NCI-H2171 (cell line): ENCODE data around the gene TMEM229B.
A peak's percentile ranks its signal among the peaks of the same experiment; 100 is the strongest.

Source experiments
- DNase-seq: peaks from one replicate; lab custom pipeline; 2025; lab: John Stamatoyannopoulos, UW

Gene TMEM229B

GRCh38 chr14:67515386-67516079 lies 27.0 kb upstream of the TMEM229B start:
- DNase-seq = no peak

- DNase-seq = peak; percentile 24
Observed at GRCh38 chr14:67514650-67515385, 26.3 kb upstream of the TMEM229B start.

DNA sequence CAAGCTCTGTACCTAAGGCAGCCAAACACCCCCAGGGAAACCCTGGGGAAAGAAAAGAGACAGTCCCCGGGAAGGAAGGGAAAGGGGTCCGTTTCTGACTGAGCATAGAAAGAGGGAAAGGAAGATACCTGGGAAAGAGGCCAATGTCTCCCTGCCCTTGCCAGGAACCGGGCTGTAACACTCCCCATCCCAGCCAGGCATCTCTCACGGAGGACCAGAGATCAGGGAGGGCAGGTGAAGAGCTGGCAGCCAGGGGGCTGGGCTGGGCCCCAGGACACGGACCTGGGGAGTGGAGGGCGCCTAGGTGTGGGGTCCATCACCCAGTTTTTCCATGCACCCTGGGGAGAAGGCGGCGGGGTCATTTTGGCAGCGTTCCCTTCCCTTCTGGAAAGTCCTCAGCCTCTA lies 25.7 kb upstream of the TMEM229B start:
- no peak for DNase-seq

DNA sequence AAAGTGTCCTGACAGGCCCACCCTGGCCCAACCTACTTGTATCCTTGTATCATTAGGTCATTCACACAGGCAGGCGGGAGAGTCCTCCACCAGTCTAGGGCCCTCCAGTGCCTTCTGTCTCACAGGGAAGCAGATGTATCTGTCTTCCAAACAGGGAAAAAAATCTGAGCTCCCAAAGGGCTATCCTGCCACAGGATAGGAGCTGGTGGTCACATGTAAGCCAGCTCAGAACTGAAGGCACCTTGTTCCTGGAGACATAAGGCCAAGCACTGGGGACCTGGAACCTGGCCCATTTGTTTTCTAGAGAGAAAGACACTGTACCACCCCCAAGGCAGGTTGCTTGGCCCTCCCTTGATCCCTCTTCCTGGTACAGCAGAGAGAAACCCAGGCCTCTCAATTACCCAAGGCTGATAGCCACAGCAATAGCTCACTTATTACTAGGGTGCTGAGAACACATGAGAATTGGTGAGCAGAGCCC lies 25.1 kb upstream of the TMEM229B start:
- DNase-seq = peak; percentile 71

DNA sequence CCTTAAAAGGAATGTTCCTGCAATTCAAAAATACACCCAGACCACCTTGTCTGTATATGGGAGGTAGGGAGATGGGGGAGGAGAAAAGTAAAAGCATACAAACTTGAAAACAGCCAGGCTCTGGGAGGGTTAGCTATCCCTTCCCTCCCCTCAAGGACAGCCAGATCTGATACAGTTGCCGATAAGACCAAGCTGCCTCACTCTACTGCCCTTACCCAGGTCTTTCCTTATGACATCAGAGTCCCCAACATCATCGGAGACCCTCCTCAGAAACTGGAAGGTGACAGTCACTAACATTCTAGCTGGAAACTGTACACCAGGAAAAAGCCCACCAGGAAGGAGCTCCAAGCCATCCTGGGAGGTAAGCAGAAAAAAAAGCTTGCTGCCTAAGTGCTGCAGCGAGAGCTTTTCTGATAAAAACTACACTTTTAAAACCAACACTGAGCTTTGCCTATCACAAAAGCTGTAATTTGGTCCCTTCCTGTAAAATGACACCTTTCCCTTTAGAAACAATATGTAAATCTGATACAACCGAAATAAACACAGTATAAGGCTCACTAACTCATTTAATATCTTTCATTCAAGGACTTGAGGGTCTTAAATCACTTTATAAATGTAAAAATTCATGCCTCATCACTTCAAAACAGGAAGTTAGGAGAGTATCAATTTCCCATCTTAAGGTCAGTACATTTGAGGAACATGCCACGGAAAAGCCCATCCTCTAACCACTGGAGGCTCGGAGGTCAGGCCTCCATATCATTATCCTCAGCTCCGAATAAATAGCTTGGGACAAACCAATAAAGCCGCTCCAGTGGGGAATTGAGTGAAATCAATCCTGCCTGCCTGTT lies 24.2 kb upstream of the TMEM229B start:
- no peak for DNase-seq

- no peak for DNase-seq
Observed at GRCh38 chr14:67510836-67511235, 22.3 kb upstream of the TMEM229B start.

- no peak for DNase-seq
Observed at GRCh38 chr14:67510121-67510520, 21.6 kb upstream of the TMEM229B start.

DNA sequence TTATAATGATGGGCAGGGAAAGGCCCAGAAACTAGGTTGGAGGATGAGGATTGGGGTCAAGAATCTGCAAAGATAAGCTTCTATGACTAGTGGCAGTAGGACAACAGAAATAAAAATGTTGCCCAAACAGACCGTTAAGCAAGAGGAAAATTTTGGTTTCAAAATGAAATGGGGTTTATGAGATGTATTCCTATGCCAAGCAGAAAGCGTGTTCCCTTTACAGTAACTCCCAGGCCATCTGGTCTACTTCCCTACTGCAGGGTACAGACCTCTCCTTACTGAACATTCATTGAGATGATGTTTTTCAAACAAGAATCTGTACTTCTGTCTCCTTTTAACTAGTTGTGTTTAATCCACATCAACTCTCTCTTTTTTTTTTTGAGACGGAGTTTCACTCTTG lies 20.4 kb upstream of the TMEM229B start:
- no peak for DNase-seq

DNA sequence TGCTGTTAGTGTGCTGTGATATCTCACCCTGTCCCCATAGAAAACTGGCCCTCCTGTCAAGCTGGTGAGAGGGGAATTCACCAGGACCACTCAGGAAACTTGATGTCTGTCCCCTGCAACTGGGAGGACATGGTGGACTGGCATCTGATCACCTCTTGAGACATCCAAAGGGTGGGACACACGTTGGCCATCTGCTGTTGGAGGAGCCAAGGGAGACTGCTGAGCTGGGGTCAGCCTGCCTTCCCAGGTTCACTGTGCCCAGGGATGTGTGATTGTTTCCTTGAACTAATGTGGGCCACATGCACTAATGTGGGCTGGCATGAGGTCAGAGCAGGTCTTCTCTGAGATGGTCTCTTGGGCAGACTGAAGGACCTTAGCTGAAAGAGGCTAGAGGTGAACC lies 16.7 kb upstream of the TMEM229B start:
- DNase-seq = no peak

DNA sequence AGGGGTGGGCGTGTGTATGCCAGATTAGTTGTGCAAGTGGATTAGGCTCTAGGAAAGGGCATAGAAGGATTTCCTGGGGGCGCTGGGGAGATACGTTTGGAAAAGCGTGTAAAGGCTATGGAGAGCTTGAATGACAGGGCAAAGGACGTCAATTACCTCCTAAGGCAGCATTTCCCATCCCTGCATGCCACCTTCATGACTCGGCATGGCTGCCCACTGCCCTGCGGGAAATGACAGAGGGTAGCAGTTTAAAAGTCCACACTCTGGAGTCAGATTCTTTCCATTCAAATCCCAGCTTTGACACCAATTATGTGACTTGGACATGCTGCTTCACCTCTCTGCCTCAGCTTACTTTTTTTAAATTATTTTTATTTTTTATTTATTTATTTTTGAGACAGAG lies 14.8 kb upstream of the TMEM229B start:
- no peak for DNase-seq

- DNase-seq = no peak
Observed at GRCh38 chr14:67502867-67503266, 14.3 kb upstream of the TMEM229B start.

- DNase-seq = no peak
Observed at GRCh38 chr14:67501670-67502069, 13.1 kb upstream of the TMEM229B start.

- no peak for DNase-seq
Observed at GRCh38 chr14:67500981-67501380, 12.5 kb upstream of the TMEM229B start.

DNA sequence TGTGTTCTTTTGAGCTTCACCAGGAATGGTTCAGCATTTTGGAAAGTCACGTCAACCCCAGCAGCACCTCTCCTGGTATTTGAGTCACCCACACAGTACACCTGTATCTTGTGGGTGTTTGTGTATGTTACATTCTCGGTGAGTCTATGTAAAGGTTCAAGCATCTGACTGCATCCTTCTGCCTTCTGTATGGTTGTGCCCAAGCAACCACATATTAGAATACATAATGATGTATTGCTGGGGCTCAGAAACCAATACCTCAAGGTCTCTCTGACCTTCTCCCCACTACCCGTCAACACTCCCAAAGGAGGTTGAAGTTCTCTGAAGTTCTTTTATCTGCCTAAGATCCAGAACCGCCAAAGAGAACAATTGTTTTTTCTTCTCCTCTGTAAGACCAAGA lies 9.2 kb upstream of the TMEM229B start:
- no peak for DNase-seq

GRCh38 chr14:67497216-67497615 lies 8.7 kb upstream of the TMEM229B start:
- DNase-seq = no peak

DNA sequence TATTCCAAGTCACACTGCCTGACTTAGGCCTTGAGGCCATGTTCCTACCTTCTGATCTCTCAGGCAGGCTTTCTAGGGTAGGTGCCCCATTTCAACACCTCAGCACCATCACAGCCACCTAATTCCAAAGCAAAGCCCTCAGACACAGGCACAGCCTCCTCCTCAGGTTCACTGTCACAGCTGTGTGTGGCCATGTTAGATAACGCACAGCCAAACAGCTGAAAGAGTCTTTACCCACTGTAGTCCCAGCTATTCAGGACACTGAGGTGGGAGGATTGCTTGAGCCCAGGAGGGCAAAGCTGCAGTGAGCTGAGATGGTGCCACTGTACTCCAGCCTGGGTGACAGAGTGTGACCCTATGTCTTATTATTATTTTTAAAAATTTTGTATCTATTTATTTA lies 7.3 kb upstream of the TMEM229B start:
- DNase-seq = no peak

GRCh38 chr14:67493092-67493717 lies 4.7 kb upstream of the TMEM229B start:
- DNase-seq = no peak

DNA sequence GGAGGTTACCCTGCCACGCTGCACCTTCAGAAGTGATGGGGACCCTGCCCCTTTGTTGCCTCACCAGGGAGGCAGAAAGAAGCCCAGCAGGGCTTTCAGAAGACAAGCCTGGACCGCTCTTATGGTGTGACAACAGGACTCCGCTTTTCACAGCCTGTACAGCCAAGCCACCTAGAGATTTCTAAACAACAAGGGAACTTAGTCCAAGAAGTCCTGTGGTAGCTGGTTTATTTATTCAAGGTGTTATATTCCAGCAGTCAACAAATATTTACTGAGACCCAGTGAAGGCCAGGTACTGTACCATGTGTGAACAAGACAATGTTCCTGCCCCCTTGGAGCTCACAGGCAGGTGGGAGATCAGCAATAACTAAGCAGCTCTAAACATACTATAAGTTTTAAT lies 4.0 kb upstream of the TMEM229B start:
- DNase-seq = no peak

DNA sequence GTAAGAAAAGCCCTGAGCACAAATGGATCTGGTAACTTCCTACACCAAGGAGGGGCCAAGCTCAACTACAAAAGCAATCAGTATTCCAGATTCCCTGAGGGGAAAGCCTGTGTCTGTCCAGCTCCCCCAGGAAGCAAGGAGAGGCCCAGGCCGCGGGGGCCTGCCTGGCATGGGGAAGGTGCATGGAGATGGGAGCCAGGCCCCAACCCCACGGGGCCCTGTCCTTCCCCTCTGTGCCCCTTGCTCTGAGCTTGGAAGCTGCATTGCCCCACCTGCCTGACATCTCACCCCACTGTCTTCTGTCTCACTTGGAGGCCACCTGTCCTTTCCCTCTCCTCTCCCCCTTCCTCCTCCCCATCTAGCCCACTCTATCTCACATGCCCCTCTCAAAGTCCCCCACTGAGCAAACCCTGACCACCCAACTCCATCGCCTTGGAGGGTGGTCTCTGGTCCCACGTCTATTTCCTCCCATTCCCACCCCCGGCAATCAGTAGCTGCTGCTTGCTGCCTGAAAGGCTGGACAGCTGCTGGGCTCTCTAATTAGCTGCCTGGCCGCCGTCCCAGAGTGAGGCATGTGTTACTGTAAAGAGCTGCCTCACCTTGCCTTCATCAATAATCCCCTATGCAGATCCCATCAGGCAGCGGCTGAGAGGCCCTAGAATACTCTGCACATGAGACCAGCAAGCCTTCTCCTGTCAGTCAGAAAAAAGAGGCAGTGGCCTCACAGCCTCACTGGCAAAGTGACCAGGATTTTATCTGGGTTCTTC lies 3.4 kb upstream of the TMEM229B start:
- peak; percentile 80 for DNase-seq

- DNase-seq = no peak
Observed at GRCh38 chr14:67491285-67491684, 2.8 kb upstream of the TMEM229B start.

DNA sequence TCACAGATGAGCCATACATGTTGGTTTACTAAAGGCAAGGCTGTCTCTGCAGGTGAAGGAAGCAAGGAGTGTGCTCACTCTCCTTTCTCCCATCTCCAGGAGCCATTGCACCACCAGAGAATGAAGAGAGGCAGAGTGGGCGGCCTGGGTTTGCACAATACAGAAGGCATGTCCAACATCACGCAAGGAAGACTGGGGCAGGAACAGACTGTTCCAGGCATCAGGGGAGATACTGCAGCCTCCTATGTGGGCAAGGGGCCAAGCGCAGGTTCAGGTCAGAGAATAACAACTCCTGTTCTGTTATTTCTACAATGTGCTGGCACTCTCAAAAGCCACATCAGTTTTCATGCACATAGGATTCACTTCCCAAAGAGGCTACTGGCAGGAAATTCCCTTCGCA lies 1.7 kb upstream of the TMEM229B start:
- no peak for DNase-seq
